RWPE2 (cell line): Measurements from ENCODE around the gene OXER1.

Source experiments
- ATAC-seq: fragments of 200-7000 bp; cut with Tn5 transposase; 3 replicates; pipeline ENCODE4 v1.9.1; 2021; ENCODE audit warnings: low read depth
- DNase-seq: peaks from one replicate; pipeline ENCODE4 v3.0.0-alpha.2; 2020; ENCODE audit warnings: low spot score
- H3K27ac ChIP-seq: fragments of 450-650 bp; 2 replicates; pipeline ENCODE4 v1.5.1; 2017; ENCODE audit warnings: mild to moderate bottlenecking; ENCODE audit not compliant: poor library complexity, severe bottlenecking
- H3K27me3 ChIP-seq: fragments of 250-450 bp; sonication (Bioruptor Pico); 2 replicates; pipeline ENCODE4 v1.5.1; 2021; ENCODE audit warnings: mild to moderate bottlenecking, moderate library complexity; ENCODE audit not compliant: insufficient read depth, poor library complexity, severe bottlenecking
- H3K36me3 ChIP-seq: fragments of 250-450 bp; sonication (Bioruptor Pico); 2 replicates; pipeline ENCODE4 v1.5.1; 2020; ENCODE audit warnings: low read depth, mild to moderate bottlenecking, moderate library complexity
- H3K4me1 ChIP-seq: fragments of 250-450 bp; sonication (Bioruptor Pico); 2 replicates; pipeline ENCODE4 v1.5.1; 2021; ENCODE audit warnings: mild to moderate bottlenecking, moderate library complexity; ENCODE audit not compliant: insufficient read depth, poor library complexity, severe bottlenecking
- H3K4me3 ChIP-seq: fragments of 250-450 bp; sonication (Bioruptor Pico); 2 replicates; pipeline ENCODE4 v1.5.1; 2021; ENCODE audit warnings: mild to moderate bottlenecking, moderate library complexity; ENCODE audit not compliant: severe bottlenecking
- H3K9me3 ChIP-seq: fragments of 250-450 bp; sonication (Bioruptor Pico); 2 replicates; pipeline ENCODE4 v1.5.1; 2021; ENCODE audit warnings: mild to moderate bottlenecking, moderate library complexity; ENCODE audit not compliant: severe bottlenecking
- TF ChIP-seq, protein P1 (sequence below): fragments of 450-650 bp; IDR thresholded peaks from one replicate; pipeline ENCODE4 v1.5.1; 2017; ENCODE audit warnings: mild to moderate bottlenecking, moderate library complexity; ENCODE audit not compliant: poor library complexity, severe bottlenecking

Gene OXER1

DNA sequence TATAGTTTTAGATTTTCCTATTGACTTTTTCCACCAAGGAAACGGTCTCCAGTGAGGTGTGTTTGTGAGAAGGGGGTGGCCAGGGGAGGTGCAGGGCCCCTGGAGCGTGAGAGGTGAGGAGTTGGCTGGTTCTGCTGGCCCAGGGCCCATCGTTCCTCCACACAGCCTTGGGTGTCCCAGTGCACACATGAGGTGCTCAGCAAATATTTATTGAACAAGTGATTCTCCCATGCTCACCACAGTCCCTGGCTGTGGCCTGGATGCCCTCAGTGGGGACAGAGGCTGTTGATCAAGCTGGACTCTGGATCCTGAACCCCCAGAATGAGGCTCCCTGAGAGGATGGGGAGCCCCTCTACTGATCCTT, 23.5 kb upstream of the OXER1 start:
- TF ChIP-seq, protein P1, sequence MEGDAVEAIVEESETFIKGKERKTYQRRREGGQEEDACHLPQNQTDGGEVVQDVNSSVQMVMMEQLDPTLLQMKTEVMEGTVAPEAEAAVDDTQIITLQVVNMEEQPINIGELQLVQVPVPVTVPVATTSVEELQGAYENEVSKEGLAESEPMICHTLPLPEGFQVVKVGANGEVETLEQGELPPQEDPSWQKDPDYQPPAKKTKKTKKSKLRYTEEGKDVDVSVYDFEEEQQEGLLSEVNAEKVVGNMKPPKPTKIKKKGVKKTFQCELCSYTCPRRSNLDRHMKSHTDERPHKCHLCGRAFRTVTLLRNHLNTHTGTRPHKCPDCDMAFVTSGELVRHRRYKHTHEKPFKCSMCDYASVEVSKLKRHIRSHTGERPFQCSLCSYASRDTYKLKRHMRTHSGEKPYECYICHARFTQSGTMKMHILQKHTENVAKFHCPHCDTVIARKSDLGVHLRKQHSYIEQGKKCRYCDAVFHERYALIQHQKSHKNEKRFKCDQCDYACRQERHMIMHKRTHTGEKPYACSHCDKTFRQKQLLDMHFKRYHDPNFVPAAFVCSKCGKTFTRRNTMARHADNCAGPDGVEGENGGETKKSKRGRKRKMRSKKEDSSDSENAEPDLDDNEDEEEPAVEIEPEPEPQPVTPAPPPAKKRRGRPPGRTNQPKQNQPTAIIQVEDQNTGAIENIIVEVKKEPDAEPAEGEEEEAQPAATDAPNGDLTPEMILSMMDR: no peak
- ATAC-seq: no peak
- Histone ChIP-seq H3K36me3 (no peaks in the 10 kb centered on the region), H3K9me3 (no peaks in the 10 kb centered on the region), H3K4me1 (no peaks in the 10 kb centered on the region), H3K27me3 (peaks cover 4% of the 10 kb centered on the region), H3K27ac (no peak overlapping the region), H3K4me3 (no peak overlapping the region)
- no peak for DNase-seq

DNA sequence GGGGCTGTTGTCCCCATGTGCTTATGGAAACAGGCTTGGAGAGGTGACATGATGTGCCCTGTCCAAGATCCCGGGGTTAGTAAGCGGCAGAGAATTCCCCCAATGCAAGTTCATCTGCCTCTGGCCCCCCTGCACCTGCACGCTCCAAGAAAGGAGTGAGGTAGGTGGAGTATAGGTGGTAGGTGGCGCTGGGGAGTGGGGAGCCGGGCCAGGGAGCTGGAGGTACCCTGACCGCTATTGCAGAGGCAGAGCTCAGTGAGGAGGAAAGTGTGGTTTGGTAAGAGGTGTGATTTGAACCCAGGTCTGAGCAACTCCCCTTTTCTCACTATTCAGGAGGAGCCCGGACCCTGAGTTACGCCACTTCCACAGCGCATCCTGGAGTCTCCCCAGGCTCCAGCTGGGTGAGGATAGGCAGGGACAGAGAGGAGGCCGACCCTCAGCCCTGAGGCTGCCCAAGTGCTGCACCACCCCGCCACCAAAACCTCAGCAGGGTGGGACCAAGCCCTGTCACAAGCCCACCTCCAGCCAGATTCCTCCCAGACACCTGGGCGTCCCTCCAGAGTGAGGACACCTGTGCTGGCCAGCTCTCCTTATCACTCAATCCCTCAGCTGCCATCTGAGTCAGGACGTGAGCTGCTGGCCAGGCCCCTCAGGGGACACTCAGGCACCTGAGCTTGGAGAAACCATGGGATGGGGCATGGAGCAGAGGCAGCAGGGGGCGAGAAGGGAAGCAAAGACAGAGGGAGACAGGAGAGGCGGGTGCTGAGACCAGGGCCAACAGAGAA, 22.8 kb upstream of the OXER1 start:
- H3K4me3 ChIP-seq: no peak overlapping the region
- H3K27me3 ChIP-seq: no peaks in the 10 kb centered on the region
- no peaks in the 10 kb centered on the region for H3K9me3 ChIP-seq
- ATAC-seq (no peak), DNase-seq (no peak)
- TF ChIP-seq, protein P1: no peak
- H3K36me3 ChIP-seq: no peaks in the 10 kb centered on the region
- H3K27ac ChIP-seq: no peak overlapping the region
- H3K4me1 ChIP-seq: no peaks in the 10 kb centered on the region

DNA sequence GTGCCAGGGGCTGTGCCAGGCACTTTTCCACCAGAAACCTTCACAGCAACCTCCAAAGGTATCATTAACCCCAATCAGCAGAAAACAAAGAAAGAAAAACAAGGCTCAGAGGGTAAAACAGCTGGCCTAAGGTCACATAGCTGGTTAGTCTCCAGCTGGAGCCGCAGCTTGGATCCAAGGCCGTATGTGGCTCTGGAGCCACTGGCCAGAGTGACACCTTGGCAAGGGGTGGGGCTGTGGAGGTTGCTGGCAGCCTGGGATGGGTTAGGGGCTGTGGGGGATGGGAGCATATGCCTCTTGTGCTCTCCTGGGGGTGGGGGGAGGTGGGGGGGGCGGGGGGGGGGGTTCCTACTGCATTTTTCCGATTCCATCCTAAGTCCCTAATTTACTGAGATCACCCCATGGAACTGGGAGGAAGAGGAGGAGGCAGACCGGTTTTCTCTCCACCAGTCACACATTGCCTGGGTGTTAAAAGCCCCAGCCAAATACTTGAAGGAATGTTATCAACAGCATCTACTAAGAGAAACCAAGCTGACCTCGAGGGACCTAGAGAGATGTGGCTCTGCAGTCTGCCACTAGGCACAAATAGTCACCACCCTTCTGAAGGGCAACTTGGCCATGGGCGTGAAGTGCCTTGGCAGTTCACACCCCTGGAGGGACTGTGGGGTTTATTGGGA, 20.4 kb upstream of the OXER1 start:
- Histone ChIP-seq H3K9me3 (no peaks in the 10 kb centered on the region), H3K4me1 (no peaks in the 10 kb centered on the region), H3K36me3 (no peaks in the 10 kb centered on the region), H3K27ac (no peak overlapping the region), H3K27me3 (no peaks in the 10 kb centered on the region), H3K4me3 (no peak overlapping the region)
- DNase-seq (no peak), ATAC-seq (no peak)
- TF ChIP-seq, protein P1: no peak

DNA sequence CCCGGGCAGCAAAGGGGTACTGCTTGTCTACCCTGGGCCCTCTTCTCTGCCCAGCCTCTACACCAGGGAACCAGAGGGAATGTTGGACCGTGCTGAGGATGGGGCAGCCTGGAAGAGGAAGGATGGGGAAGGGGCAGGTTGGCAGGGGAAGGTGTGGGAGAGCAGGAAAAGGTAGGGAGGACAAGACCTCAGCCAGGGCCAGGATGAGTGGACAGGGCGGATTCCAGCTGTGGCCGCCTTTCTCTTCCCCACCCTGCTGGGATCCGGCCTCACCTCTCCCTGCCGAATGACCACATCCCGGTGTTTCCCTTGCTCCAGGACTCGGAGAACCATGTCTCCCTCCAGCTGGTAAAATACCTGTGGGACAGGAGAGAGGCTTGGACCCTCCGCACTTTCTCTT, 19.6 kb upstream of the OXER1 start:
- DNase-seq: no peak
- no peak for ATAC-seq
- TF ChIP-seq, protein P1: no peak
- no peak overlapping the region for H3K27ac ChIP-seq
- no peaks in the 10 kb centered on the region for H3K4me1 ChIP-seq
- no peaks in the 10 kb centered on the region for H3K27me3 ChIP-seq
- H3K36me3 ChIP-seq: no peaks in the 10 kb centered on the region
- H3K4me3 ChIP-seq: no peak overlapping the region
- H3K9me3 ChIP-seq: peaks cover under 1% of the 10 kb centered on the region

DNA sequence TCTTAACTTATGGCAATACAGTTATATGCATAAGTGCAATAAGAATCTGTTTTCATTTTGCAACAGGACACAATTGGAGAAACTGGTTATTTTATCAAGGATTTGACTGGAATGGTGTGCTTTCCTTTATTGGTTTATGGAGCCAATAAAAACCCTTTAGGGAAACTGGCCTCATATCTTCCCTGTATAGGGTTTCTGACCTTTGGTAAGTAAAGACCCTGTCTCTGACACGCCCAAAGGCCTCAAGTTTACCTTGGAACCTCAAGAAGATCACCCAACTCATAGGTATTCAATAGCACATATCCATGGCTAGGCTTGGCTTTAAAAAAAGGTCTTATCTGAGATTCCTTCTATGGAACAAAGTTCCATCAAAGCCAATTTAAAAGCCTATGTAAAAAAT, 17.2 kb upstream of the OXER1 start:
- no peaks in the 10 kb centered on the region for H3K36me3 ChIP-seq
- TF ChIP-seq, protein P1: no peak
- peaks cover 3% of the 10 kb centered on the region for H3K9me3 ChIP-seq

More for the DNA sequence above, 17.2 kb upstream of the OXER1 start:
- no peaks in the 10 kb centered on the region for H3K27me3 ChIP-seq
- DNase-seq (no peak), ATAC-seq (no peak)
- H3K4me1 ChIP-seq: no peaks in the 10 kb centered on the region
- H3K27ac ChIP-seq: no peak overlapping the region
- no peak overlapping the region for H3K4me3 ChIP-seq
